Upper lobe of left lung (tissue), 6 donors: ENCODE results near the gene HNRNPU. TPM values are rescaled to one million over a fixed set of nuclear protein-coding genes. Genes with fewer than 3 reads are reported as not detected.
A peak's percentile ranks its signal among the peaks of the same experiment; 100 is the strongest.

Experiments used
- ATAC-seq, 2 donors: fragments of 200-7000 bp; cut with Tn5 transposase; one replicate each; pipeline ENCODE4 v1.9.1; 2022; ENCODE audit warnings: mild to moderate bottlenecking in 2 of 2, moderate library complexity in 2 of 2; ENCODE audit not compliant: low FRiP score in 2 of 2
- DNase-seq, 2 donors: peaks; one replicate each; pipeline ENCODE4 v3.0.0-alpha.2; 2019 to 2020
- H3K27ac ChIP-seq, 4 donors: fragments of 200-600 bp; sonication (generic); one replicate each; pipeline ENCODE4 v1.5.1; 2016 to 2019
- H3K27me3 ChIP-seq, 4 donors: fragments of 200-600 bp; sonication (generic); one replicate each; pipeline ENCODE4 v1.5.1; 2017 to 2019
- H3K36me3 ChIP-seq, 4 donors: fragments of 200-600 bp; sonication (generic); one replicate each; pipeline ENCODE4 v1.5.1; 2016 to 2019
- H3K4me1 ChIP-seq, 4 donors: fragments of 200-600 bp; sonication (generic); one replicate each; pipeline ENCODE4 v1.5.1; 2018 to 2019
- H3K4me3 ChIP-seq, 4 donors: fragments of 200-600 bp; sonication (generic); one replicate each; pipeline ENCODE4 v1.5.1; 2017 to 2019; ENCODE audit warnings: mild to moderate bottlenecking in 2 of 4, moderate library complexity in 1 of 4
- H3K9me3 ChIP-seq, 4 donors: fragments of 200-600 bp; sonication (generic); one replicate each; pipeline ENCODE4 v1.5.1; 2018 to 2019
- CTCF ChIP-seq, 6 experiments: fragments of 450-650 bp in 4 of 6; fragments of 200-600 bp in 2 of 6; sonication (generic) in 2 of 6; IDR thresholded peaks; one replicate each; pipeline ENCODE4 v1.5.1; 2016 to 2019; ENCODE audit warnings: antibody characterized with exemption in 6 of 6
- EP300 ChIP-seq, 4 donors: sonication (generic); formaldehyde crosslinking; IDR thresholded peaks; one replicate each; pipeline ENCODE4 v1.5.1; 2017; ENCODE audit warnings: antibody characterized with exemption in 4 of 4, control low read depth in 2 of 4
- POLR2A ChIP-seq, 4 donors: fragments of 450-650 bp; IDR thresholded peaks; one replicate each; pipeline ENCODE4 v1.5.1; 2016 to 2017; ENCODE audit warnings: antibody characterized with exemption in 4 of 4, mild to moderate bottlenecking in 2 of 4
- POLR2AphosphoS5 ChIP-seq, 2 donors: sonication (generic); formaldehyde crosslinking; IDR thresholded peaks; one replicate each; pipeline ENCODE4 v1.5.1; 2017; ENCODE audit warnings: antibody characterized with exemption in 2 of 2
- WGBS, 2 donors: methylation state at CpG; one replicate each; pipeline ENCODE4 v1.1.5; 2017 to 2018; 5-methylcytosine and 5-hydroxymethylcytosine counted together
- total RNA-seq, 6 donors: library from RNA; depleted of rRNA in 4 of 6; stranded (reverse); fragments of >200 nt in 4 of 6; gene quantifications; one replicate each; pipeline versions ENCODE4 v1.1.0 to v1.2.1, GENCODE V29; 2016 to 2021
- donor health status: DM: no; HTN: no; CAD: no; lungs with moderate emphysema.
- donor health status: DM: no; HTN: yes; CAD: no; lungs with severe emphysema.

Gene HNRNPU
- total RNA-seq, 6 donors from 2014 or later, result 213 to 505 (median 304) TPM

- Histone ChIP-seq H3K27me3 (no peaks in the 10 kb centered on the region), H3K4me3 (no peak overlapping the region), H3K9me3 (no peaks in the 10 kb centered on the region), H3K4me1 (peaks cover 0 to 5% (median 0%) of the 10 kb centered on the region in 4 donors), H3K36me3 (no peaks in the 10 kb centered on the region), H3K27ac (no peak overlapping the region)
- TF ChIP-seq EP300 (IDR thresholded peaks at IDR 0.05) (no peak), POLR2A (IDR thresholded peaks at IDR 0.05) (no peak), POLR2AphosphoS5 (IDR thresholded peaks at IDR 0.05) (no peak), CTCF (IDR thresholded peaks at IDR 0.05) (no peak)
- WGBS, 2 donors, result 80 to 91% methylated on average over 5 to 6 of the region's 6 CpGs
- DNase-seq (no peak), ATAC-seq (no peak)
Measured at GRCh38 chr1:244813327-244813726, 51.0 kb downstream of the HNRNPU start.

GRCh38 chr1:244810221-244810620 is 54.1 kb downstream of the HNRNPU start:
- Histone ChIP-seq H3K9me3 (no peaks in the 10 kb centered on the region), H3K4me3 (no peak overlapping the region), H3K36me3 (no peaks in the 10 kb centered on the region), H3K27ac (no peak overlapping the region), H3K27me3 (no peaks in the 10 kb centered on the region), H3K4me1 (no peaks in the 10 kb centered on the region)
- ATAC-seq (no peak), DNase-seq (peak in 1 of 2 donors; percentile 58)
- WGBS, 2 donors, result 82 to 85% methylated on average over 22 of the region's 22 CpGs
- TF ChIP-seq EP300 (IDR thresholded peaks at IDR 0.05) (no peak), CTCF (IDR thresholded peaks at IDR 0.05) (no peak), POLR2A (IDR thresholded peaks at IDR 0.05) (no peak), POLR2AphosphoS5 (IDR thresholded peaks at IDR 0.05) (no peak)

GRCh38 chr1:244807138-244807537 is 57.2 kb downstream of the HNRNPU start:
- H3K9me3 ChIP-seq, result no peaks in the 10 kb centered on the region
- ATAC-seq (no peak), DNase-seq (no peak)
- no peak overlapping the region for H3K27ac ChIP-seq
- no peaks in the 10 kb centered on the region for H3K27me3 ChIP-seq
- no peak overlapping the region for H3K4me3 ChIP-seq
- TF ChIP-seq CTCF (IDR thresholded peaks at IDR 0.05), result no peak
- no peaks in the 10 kb centered on the region for H3K4me1 ChIP-seq
- no peaks in the 10 kb centered on the region for H3K36me3 ChIP-seq

GRCh38 chr1:244804841-244805240 is 59.5 kb downstream of the HNRNPU start:
- no peaks in the 10 kb centered on the region for H3K27me3 ChIP-seq
- no peak overlapping the region for H3K4me3 ChIP-seq
- H3K4me1 ChIP-seq, result peaks cover 0 to 3% (median 0%) of the 10 kb centered on the region in 4 donors
- ATAC-seq (no peak), DNase-seq (no peak)
- WGBS, 2 donors, result 90 to 96% methylated on average over 8 of the region's 8 CpGs
- no peaks in the 10 kb centered on the region for H3K9me3 ChIP-seq
- H3K27ac ChIP-seq, result no peak overlapping the region
- no peak for TF ChIP-seq CTCF (IDR thresholded peaks at IDR 0.05)
- no peak for TF ChIP-seq POLR2A (IDR thresholded peaks at IDR 0.05)
- TF ChIP-seq EP300 (IDR thresholded peaks at IDR 0.05), result no peak
- no peak for TF ChIP-seq POLR2AphosphoS5 (IDR thresholded peaks at IDR 0.05)
- no peaks in the 10 kb centered on the region for H3K36me3 ChIP-seq

- H3K27me3 ChIP-seq, result no peaks in the 10 kb centered on the region
- no peaks in the 10 kb centered on the region for H3K36me3 ChIP-seq
- TF ChIP-seq EP300 (IDR thresholded peaks at IDR 0.05) (no peak), CTCF (IDR thresholded peaks at IDR 0.05) (no peak), POLR2A (IDR thresholded peaks at IDR 0.05) (no peak), POLR2AphosphoS5 (IDR thresholded peaks at IDR 0.05) (no peak)
- no peak overlapping the region for H3K27ac ChIP-seq
- ATAC-seq (no peak), DNase-seq (peak in 1 of 2 donors; percentile 37)
- WGBS, 2 donors, result 82 to 87% methylated on average over 16 of the region's 16 CpGs
- H3K9me3 ChIP-seq, result no peaks in the 10 kb centered on the region
- no peak overlapping the region for H3K4me3 ChIP-seq
- peaks cover 0 to 3% (median 0%) of the 10 kb centered on the region in 4 donors for H3K4me1 ChIP-seq
Measured at GRCh38 chr1:244802556-244803239, 61.6 kb downstream of the HNRNPU start.
